BE2C (cell line): Measurements from ENCODE around the gene AGAP1.

Source experiments
- DNase-seq: peaks from one replicate; pipeline ENCODE4 v3.0.0-alpha.2; 2020
- H3K27me3 ChIP-seq: fragments of 250-450 bp; sonication (Bioruptor Pico); 2 replicates; pipeline ENCODE4 v1.5.1; 2020; ENCODE audit warnings: mild to moderate bottlenecking
- H3K36me3 ChIP-seq: fragments of 250-450 bp; sonication (Bioruptor Pico); 2 replicates; pipeline ENCODE4 v1.5.1; 2020; ENCODE audit warnings: mild to moderate bottlenecking
- H3K4me1 ChIP-seq: fragments of 250-450 bp; sonication (Bioruptor Pico); 2 replicates; pipeline ENCODE4 v1.5.1; 2020
- H3K4me3 ChIP-seq: 2 replicates; pipeline ENCODE4 v1.5.1; 2011; ENCODE audit warnings: low read depth, low read length
- H3K9me3 ChIP-seq: fragments of 250-450 bp; sonication (Bioruptor Pico); 2 replicates; pipeline ENCODE4 v1.5.1; 2020
- TF ChIP-seq, protein P1 (sequence below): IDR thresholded peaks from 2 replicates; pipeline ENCODE4 v1.5.1; 2012; ENCODE audit warnings: mild to moderate bottlenecking, low read depth, low read length

The AGAP1 gene

GRCh38 chr2:236016496-236016895, 522.7 kb downstream of the AGAP1 start:
- H3K36me3 ChIP-seq: no peaks in the 10 kb centered on the region
- H3K9me3 ChIP-seq: no peaks in the 10 kb centered on the region
- H3K4me1 ChIP-seq: no peaks in the 10 kb centered on the region
- H3K27me3 ChIP-seq: no peaks in the 10 kb centered on the region
- no peak overlapping the region for H3K4me3 ChIP-seq
- no peak for DNase-seq
- TF ChIP-seq, protein P1, sequence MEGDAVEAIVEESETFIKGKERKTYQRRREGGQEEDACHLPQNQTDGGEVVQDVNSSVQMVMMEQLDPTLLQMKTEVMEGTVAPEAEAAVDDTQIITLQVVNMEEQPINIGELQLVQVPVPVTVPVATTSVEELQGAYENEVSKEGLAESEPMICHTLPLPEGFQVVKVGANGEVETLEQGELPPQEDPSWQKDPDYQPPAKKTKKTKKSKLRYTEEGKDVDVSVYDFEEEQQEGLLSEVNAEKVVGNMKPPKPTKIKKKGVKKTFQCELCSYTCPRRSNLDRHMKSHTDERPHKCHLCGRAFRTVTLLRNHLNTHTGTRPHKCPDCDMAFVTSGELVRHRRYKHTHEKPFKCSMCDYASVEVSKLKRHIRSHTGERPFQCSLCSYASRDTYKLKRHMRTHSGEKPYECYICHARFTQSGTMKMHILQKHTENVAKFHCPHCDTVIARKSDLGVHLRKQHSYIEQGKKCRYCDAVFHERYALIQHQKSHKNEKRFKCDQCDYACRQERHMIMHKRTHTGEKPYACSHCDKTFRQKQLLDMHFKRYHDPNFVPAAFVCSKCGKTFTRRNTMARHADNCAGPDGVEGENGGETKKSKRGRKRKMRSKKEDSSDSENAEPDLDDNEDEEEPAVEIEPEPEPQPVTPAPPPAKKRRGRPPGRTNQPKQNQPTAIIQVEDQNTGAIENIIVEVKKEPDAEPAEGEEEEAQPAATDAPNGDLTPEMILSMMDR: no peak

DNA sequence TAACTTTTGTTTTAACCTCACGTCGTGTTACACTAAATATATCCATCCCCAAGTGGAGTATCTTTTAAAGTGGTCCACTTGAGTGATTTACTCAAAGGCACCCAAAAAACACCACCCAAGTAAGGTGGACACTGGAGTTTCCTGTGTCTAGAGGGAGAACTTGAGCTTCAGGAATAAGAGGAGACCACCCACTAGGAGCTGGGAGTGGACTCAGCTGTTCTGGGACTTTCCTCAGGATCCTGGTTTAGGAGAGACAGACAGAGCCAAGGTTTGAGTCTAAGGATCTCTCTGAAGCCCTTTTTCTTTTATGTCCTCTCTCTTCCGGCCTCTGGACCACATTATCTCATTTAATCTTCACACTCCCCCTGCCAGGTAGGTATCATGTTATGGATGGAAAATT, 523.6 kb downstream of the AGAP1 start:
- Histone ChIP-seq H3K9me3 (no peaks in the 10 kb centered on the region), H3K4me3 (no peak overlapping the region), H3K4me1 (no peaks in the 10 kb centered on the region), H3K36me3 (no peaks in the 10 kb centered on the region), H3K27me3 (no peaks in the 10 kb centered on the region)
- no peak for DNase-seq
- TF ChIP-seq, protein P1: no peak

- Histone ChIP-seq H3K9me3 (no peaks in the 10 kb centered on the region), H3K4me1 (no peaks in the 10 kb centered on the region), H3K4me3 (no peak overlapping the region), H3K27me3 (no peaks in the 10 kb centered on the region), H3K36me3 (no peaks in the 10 kb centered on the region)
- TF ChIP-seq, protein P1: no peak
- no peak for DNase-seq
These were observed 525.6 kb downstream of the AGAP1 start for GRCh38 chr2:236019434-236019833.

DNA sequence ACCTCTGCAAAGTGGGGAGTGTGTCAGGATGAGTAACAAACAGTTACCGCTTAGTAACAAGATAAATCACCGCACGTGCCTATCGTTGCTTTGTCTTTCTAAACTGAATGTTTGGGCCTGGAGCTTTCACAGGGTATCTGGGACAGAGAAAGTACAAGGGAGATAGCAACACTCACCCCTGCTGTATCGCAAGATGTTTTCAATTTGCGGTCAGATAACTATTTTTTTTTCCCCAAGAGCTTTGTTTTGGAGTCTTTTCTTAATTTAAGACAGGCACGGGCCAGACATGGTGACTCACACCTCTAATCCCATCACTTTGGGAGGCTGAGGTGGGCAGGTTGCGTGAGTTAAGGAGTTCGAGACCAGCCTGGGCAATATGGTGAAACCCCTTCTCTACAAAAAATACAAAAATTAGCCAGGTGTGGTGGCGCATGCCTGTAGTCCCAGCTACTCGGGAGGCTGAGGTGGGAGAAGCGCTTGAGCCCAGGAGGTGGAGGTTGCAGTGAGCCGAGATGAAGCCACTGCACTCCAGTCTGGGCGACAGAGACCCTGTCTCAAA, 527.7 kb downstream of the AGAP1 start:
- TF ChIP-seq, protein P1: no peak
- Histone ChIP-seq H3K36me3 (no peaks in the 10 kb centered on the region), H3K4me3 (no peak overlapping the region), H3K9me3 (no peaks in the 10 kb centered on the region), H3K4me1 (no peaks in the 10 kb centered on the region), H3K27me3 (no peaks in the 10 kb centered on the region)
- DNase-seq: no peak

GRCh38 chr2:236022128-236022527, 528.3 kb downstream of the AGAP1 start:
- Histone ChIP-seq H3K4me1 (no peaks in the 10 kb centered on the region), H3K9me3 (no peaks in the 10 kb centered on the region), H3K36me3 (no peaks in the 10 kb centered on the region), H3K27me3 (no peaks in the 10 kb centered on the region), H3K4me3 (no peak overlapping the region)
- no peak for DNase-seq
- TF ChIP-seq, protein P1: no peak

DNA sequence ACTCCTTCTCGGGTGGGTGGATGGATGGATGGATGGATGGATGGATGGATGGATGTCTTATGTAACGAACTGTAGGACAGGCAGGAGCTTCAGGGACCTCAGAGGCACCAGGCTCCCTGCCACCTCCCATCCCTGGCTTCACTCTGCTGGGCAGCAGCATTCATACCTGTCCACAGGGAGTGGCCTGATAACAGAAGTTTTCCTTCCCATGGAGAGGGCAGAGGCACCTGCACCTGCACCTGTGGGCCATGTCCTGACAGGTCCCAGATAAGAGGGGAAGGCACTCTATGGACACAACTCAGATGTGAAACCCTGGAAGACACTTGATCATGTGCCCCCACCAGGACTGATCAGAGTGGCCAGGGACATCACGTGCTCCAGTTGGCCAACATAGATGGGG, 532.0 kb downstream of the AGAP1 start:
- no peak for DNase-seq
- Histone ChIP-seq H3K36me3 (no peaks in the 10 kb centered on the region), H3K4me3 (no peak overlapping the region), H3K27me3 (no peaks in the 10 kb centered on the region), H3K9me3 (no peaks in the 10 kb centered on the region), H3K4me1 (no peaks in the 10 kb centered on the region)
- TF ChIP-seq, protein P1: no peak
